ENCODE measurements around the gene NEAT1.

DNA sequence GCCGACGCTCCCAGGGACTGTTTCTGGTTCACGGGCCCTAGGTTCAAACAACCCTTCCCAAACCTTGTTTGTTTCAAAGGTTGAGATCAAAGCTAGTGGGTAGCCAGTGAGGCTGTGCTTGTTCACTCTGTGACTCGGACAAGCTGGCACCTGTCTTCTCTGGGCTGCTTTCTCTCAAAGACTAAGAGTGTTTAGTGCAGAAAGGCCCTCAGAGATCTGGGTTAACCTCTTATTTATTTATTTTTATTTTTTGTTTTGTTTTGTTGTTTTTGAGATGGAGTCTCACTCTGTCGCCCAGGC, 63.3 kb downstream of the NEAT1 start:
- TF ChIP-seq CTCF (conservative IDR thresholded peaks at IDR 0.05) (no peak), EZH2 (IDR thresholded peaks at IDR 0.05; ENCODE audit: low read depth) (no peak)
